GM12891 (cell line): ENCODE data around the gene ADAMTS19.

Experiments used
- POLR2A ChIP-seq: IDR thresholded peaks from 2 replicates; pipeline ENCODE4 v1.6.1; 2011; ENCODE audit warnings: low read depth, low read length, control low read depth
- POLR2AphosphoS5 ChIP-seq: IDR thresholded peaks from 2 replicates; pipeline ENCODE4 v1.6.1; 2011; ENCODE audit warnings: low read depth, low read length, control low read depth
- POU2F2 ChIP-seq: IDR thresholded peaks from 2 replicates; pipeline ENCODE4 v1.6.1; 2011; ENCODE audit warnings: low read depth, mild to moderate bottlenecking, control low read depth, low read length, moderate library complexity
- SPI1 ChIP-seq: IDR thresholded peaks from 2 replicates; pipeline ENCODE4 v1.6.1; 2011; ENCODE audit warnings: low read depth, low read length, control low read depth

GRCh38 chr5:129413570-129413969, 46.5 kb upstream of the ADAMTS19 start:
- no peak for TF ChIP-seq POLR2A
- TF ChIP-seq POLR2AphosphoS5, result no peak
- TF ChIP-seq SPI1, result no peak
- TF ChIP-seq POU2F2, result no peak
